IPS-NIHi11 (cell line): ENCODE results near the gene IQGAP2.
"Not testable (repeated sequence)": the region's sequence is repeated elsewhere in the genome, so short reads cannot be mapped to it uniquely, and the experiment has no call there.

Source experiments
- DNase-seq: peaks from one replicate; pipeline ENCODE4 v3.0.0; 2012; ENCODE audit warnings: mixed read lengths, low spot score

IQGAP2 gene

DNA sequence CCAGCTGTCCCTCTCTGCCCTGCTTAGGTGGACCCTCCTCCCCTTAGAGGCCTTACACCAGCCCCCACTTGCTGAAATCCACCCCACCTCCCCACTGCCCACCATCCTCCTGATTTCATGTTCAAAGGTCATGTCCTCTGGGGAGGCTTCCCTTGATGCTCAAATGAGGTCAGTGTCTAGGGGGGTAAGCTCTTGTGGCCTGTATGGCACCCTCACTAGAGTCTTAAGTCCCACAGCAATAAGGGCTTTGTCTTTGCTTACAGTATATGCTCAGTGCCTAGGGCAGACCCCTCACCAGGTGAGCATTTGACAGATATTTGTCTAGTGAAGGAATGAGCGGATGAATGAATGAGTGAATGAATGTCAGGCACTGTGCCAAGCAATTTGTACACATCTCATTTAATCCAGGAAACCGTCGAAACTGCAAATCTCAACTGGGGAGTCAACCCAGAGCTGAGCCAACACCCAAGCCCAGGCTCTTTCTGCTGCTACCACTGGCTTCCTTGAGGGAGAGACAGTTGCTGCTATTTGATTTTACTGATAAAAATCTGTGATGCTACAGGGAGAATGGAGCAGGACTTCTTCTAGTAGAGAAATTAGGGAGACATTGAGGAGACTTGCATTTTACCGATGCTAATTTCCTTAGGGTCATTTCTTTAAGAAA lies 101.9 kb downstream of the IQGAP2 start:
- DNase-seq: no peak

GRCh38 chr5:76513476-76513875 lies 110.4 kb downstream of the IQGAP2 start:
- DNase-seq: no peak

- no peak for DNase-seq
These were observed 111.2 kb downstream of the IQGAP2 start for GRCh38 chr5:76514292-76514691.

- no peak for DNase-seq
These were observed 111.6 kb downstream of the IQGAP2 start for GRCh38 chr5:76514713-76515112.

- no peak for DNase-seq
These were observed 114.2 kb downstream of the IQGAP2 start for GRCh38 chr5:76517334-76517733.

- DNase-seq: not testable (repeated sequence)
These were observed 115.2 kb downstream of the IQGAP2 start for GRCh38 chr5:76518246-76518645.

DNA sequence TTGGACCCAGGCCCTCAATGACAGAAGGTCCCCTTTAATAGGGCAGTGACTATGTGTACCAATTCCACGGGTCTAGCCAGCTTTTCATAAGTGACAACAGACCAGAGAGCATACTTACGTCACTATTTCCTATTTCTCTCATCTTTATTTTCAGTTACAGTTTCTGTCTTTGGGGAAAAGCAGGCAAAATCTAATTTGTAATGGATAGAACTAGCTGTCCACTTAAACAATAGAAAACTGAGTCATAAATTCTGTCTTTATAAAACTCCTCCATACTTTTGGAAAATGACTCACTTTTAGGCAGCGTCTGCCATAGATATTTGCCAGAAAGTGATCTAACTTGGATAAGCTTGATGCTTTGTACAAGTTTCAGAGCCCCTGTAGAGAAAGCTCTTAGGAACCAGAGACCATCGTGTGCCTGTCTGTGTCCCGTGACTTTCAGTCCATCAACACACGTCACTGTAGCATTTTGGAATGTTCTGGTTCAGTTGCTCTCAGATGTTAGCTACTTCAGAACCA lies 118.2 kb downstream of the IQGAP2 start:
- no peak for DNase-seq

DNA sequence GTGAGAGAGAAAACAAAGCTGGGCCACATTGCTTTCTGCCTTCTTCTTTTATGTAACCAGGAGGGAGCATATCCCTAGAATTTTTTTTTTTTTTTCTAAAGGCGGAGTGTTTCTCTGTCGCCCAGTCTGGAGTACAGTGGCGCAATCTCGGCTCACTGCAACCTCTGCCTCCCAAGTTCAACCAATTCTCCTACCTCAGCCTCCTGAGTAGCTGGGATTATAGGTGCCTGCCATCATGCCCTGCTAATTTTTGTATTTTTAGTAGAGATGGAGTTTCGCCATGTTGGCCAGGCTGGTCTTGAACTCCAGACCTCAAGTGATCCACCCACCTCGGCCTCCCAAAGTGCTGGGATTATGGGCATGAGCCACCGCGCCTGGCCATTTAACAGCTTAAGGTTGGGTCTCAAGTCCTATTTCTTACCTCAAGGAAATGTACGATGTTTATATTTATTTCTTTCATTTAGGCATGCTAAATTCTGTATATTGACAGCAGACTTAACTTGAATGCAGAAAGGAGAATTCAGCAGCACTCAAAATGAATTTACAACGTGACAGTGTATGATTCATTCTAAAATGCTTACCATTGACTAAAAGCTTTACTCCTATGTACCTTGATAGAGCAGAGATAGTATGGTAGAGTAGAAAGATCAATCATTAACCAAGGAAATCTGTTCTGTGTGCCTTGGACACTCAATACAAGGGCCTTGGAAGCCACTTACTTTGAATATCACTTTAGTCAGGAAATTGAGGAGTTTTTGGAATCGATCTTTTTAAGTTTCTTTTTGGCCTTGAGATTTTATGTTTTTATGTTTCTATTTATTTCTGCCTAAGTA lies 119.2 kb downstream of the IQGAP2 start:
- no peak for DNase-seq

DNA sequence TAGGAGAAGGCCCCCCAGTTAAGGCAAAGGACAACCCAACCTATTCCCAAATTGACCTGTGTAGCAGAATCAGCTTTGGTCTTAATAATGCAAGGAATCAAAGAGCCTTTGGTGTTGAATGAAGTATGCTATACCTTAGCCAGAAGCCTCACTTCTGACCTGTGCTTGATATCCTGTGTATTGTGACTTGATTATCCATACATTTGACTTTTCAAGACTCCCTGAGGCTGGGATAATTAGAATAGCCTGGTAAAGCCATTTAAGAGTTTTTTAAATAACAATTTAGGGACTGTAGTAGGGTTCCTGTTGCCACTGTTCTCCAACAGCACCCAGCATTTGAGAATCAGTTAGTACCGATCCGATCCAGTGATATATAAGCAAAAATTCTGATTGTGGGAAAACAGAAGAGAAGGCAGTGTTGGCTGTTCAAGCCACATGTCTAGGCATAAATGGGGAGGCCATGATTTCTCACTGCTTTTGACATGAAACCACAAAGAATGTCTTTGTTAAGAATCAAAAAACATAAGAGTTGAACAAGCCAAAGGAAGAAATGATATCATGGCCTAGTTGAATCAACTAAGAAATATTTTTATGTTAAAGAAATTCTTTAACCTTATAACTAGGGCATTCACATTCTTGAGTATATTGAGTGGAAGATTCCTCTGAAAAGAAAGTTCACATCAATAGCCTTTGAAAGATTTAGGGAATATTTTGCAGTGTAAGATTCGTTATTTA lies 121.2 kb downstream of the IQGAP2 start:
- no peak for DNase-seq

DNA sequence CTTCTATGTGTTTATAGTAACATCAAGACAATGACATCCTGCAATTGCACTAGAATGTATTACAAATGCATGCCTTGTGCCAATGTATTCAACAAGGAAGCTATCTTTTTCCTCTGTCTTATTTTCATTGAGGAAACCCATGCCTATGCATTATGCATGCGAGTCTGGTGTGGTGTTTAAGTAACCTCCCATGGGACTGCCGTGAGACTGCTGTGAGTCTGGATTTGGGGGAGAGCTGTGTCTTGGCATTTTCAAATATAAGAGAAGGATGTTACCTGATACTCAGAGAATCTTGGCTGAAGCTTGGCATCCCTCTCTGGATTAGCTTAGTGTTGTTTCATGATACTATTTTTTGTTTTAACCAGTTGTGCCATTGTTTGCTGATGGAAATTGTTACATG lies 121.8 kb downstream of the IQGAP2 start:
- no peak for DNase-seq

- DNase-seq: no peak
These were observed 122.9 kb downstream of the IQGAP2 start for GRCh38 chr5:76525956-76526355.

GRCh38 chr5:76526950-76527583 lies 124.0 kb downstream of the IQGAP2 start:
- DNase-seq: no peak

- DNase-seq: no peak
These were observed 124.6 kb downstream of the IQGAP2 start for GRCh38 chr5:76527685-76528161.

- no peak for DNase-seq
These were observed 125.7 kb downstream of the IQGAP2 start for GRCh38 chr5:76528547-76529331.

GRCh38 chr5:76529464-76530344 lies 126.6 kb downstream of the IQGAP2 start:
- DNase-seq: no peak

GRCh38 chr5:76532052-76532451 lies 129.0 kb downstream of the IQGAP2 start:
- DNase-seq: no peak

GRCh38 chr5:76532973-76533372 lies 129.9 kb downstream of the IQGAP2 start:
- no peak for DNase-seq

- no peak for DNase-seq
These were observed 132.5 kb downstream of the IQGAP2 start for GRCh38 chr5:76535577-76535976.

DNA sequence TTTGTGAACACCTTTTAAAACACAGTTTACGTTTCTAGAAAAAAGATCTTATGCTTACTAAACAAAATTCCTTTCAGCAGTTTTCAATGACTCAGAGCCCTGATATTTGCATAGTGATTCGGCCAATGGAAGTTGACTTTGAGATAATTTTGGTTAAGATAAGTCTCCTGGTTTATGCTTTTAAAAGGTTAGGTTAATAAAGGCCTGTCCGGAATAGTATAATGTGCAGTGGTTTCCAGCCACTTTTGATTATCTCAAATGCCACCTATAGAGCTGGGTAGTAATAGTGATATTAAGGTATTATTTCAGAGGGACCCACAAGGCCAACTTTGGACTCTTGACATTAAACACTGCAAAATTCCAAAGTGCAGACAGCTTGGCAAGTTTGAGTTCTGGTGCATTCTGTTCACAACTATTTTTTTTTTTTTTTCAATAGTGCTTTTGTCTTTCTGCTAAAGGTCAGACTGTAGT lies 134.0 kb downstream of the IQGAP2 start:
- DNase-seq: no peak

DNA sequence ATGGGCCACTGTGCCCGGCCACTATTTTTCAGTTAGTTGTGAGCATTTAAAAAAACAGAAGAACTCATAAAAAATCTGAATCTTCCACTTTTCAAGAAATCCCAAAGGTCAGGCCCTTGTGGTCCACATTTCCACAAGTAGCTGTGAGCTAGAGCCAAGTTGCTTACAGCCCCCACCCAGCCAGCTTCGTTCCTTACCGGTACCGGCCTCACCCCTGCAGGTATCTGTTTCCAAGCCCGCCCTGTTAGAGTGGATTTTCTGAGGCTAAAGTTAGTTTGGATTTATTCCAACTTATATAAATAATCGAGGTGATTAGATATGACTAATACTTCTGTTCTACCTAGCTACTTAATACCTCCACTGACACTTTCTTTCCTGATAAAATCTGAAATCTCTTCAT lies 139.2 kb downstream of the IQGAP2 start:
- DNase-seq: no peak
